NCI-H187 (cell line): ENCODE measurements around the gene SPACA5B.
"Not testable (repeated sequence)": the region's sequence is repeated elsewhere in the genome, so short reads cannot be mapped to it uniquely, and the experiment has no call there.

Experiments used
- DNase-seq, 2 experiments: peaks; one replicate each; lab custom pipeline; 2025; lab: John Stamatoyannopoulos, UW

The SPACA5B gene

DNA sequence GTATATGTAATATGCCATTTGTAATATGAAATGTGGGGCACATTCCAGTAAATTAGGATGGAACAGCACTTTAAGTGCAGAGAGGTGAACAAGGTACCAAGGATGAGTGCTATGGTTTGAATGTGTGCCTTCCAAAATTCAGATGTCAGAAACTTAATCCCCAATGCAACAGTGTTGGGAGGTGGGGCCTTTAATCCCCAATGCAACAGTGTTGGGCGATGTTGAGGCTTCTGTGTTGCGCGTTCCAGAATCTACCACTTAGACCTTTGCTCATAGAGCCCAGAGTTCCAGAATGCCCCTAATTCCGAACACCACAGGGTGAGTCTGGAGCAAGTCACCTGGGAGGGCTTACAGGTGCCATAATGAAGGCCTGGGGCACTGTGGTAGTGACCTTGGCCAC, at the start of gene SPACA5B:
TSS of gene SPACA5B (plus strand) at position 301 of the 400 bp plus-strand sequence. CDS start at position 363, 62 bp downstream.
- DNase-seq, result not testable (repeated sequence)

DNA sequence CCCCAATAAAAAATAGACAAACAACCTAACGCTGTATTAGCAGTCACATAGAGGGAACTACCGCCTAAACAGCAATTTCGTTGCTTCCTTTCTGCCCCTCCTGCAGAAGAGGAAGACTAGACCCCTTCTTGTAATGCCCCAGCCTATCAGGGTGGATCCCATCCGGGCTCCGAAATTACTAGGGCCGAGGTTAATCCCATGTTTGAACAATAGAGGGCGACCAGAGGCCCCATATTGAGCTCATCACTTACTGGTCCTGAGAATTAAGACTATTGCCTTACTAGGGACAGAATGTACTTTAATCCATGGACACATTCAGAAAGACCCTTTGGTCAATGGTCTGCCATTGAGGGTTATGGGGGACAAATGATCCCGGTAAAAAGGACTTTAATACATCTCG, 47.2 kb upstream of the SPACA5B start:
- DNase-seq, result no peak

DNA sequence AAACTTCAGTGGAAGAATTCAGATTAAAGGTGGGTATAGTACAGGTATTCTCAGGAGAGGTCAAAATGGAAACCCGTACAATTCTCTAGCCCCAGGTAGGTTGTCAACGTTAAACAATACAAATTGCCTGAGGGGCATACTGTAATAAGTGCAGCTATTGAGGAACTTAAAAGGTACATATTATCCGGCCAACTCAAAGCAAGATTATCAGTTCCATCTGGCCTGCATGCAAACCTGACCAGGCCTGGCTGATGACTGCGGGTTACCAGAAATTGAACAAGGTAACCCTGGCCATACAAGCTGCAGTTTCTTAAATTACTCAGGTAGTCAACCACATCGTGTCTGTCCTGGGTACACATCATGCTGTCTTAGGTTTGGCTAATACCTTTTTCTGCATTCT, 46.7 kb upstream of the SPACA5B start:
- no peak for DNase-seq

DNA sequence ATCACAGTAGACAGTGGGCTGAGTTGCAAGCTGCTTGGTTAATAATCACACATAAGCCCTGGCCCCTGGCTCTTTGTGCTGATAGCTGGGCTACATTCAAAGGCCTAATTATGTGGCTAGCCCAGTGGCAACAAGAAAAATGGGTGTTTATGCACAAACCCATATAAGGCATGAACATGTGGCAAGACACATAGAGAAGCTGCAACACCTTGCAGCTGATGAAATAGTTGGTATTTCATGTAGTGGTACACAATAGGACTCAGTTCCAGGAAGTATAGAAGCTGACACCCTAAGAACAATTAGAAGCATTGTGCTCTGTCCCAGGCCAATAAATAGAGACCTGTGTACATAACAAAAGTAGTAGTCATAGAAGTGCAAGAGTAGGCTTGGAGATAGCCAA, 44.3 kb upstream of the SPACA5B start:
- DNase-seq, result no peak

DNA sequence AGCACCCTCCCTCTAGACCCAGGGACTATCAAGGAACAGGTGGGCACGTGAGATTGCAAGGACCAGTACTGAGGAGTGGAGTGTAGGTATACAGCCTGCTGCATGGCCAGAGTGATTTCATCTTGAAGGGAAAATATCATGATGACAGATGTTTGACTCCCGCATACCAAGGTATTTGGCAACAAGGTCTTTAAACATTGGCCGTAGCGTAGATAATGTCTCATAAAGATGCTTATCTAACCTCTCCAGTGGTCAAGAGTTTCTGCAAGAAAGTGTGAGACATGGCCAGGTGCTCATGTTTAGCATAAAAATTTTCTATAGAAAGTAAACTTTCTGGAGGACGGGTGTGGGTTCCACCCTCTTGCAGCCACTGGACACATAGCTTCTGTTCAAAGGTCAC, 40.3 kb upstream of the SPACA5B start:
- DNase-seq, result no peak

DNA sequence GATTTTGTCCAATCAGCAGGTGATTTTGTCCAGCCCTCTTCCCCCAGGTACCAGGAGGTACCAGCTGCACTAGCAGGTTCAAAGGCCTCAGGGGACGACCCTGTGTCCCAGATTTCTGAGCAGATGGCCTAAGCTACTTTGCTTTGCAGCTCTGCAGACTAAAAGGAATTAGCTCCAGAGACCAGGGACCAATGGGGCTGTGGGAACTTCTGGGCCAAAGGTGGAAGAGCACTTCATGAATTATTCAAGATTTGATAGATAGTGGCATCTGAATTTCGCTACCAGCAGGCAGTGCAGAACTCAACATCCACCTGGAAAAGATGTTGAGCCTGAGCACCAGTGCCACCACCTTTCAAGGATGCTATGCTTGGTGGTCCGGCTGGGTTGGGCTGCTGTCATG, 37.9 kb upstream of the SPACA5B start:
- not testable (repeated sequence) for DNase-seq

DNA sequence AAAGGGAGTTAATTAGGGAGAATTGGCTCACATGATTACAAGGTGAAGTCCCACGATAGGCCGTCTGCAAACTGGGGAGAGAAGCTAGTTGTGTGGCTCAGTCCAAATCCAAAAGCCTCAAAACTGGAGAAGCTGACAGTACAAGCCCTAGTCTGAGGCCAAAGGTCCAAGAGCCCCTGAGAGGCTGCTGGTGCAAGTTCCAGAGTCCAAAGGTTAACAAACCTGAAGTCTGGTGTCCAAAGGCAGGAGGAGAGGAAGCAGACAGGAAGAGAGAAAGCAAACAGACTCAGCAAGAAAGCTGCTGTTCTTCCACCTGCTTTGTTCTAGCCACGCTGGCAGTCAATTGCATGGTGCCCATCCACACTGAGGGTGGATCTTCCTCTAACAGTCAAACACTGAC, 29.0 kb upstream of the SPACA5B start:
- no peak for DNase-seq

DNA sequence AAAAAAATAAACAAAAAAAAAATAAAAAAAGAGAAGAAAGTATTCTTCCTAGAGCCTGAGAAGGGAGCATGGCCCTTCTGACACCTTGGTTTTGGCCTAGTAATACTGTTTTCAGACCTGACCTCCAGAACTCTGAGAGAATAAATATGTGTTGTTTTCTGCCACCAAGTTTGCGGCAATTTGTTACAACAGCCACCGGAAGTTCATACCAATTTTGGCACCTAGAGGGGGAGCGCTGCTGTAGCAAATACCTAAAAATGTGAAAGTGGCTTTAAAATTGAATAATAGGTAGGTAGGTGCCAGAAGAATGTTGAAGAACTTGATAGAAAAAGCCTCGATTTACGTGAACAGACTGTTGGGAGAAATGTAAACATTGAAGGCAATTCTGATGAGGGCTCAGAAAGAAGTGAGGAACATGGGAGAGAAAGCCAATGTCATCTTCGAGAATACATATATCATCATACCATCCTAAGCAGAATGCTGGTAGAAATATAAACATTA, 27.5 kb upstream of the SPACA5B start:
- no peak for DNase-seq

DNA sequence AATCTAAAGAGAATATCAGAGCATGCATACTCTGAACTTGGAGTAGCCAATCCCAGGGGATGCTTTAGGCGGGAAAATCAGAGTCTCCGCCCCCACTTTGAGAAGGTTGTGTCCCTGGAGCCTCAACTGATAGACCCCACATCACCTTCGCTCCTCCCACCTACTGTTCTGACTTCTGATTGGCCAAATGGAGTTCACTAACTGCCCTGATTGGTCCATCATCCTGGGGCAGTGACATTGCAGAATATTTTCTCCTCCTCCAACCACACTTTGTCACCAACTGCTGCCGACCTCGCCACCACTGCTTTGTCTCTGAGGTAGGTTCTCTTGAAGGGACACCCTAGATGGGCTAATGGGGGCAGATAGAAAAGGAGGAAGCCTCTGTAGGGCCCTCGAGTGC, 22.7 kb upstream of the SPACA5B start:
- no peak for DNase-seq

DNA sequence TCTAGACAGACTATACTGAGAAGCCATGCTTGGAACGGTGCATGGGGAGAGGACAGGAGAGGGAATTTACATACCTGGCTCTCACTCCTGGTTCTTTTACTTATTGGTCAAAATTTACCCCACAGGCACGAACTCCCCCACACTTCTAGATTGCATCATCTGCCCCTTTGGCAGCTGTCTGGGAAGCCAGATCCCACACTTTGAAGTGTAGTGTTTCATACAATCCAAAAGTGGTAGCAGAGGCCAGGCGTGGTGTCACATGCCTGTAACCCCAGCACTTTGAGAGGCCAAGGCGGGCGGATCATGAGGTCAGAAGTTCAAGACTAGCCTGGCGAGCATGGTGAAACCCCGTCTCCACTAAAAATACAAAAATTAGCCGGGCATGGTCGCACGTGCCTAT, 5.1 kb upstream of the SPACA5B start:
- DNase-seq, result not testable (repeated sequence)

DNA sequence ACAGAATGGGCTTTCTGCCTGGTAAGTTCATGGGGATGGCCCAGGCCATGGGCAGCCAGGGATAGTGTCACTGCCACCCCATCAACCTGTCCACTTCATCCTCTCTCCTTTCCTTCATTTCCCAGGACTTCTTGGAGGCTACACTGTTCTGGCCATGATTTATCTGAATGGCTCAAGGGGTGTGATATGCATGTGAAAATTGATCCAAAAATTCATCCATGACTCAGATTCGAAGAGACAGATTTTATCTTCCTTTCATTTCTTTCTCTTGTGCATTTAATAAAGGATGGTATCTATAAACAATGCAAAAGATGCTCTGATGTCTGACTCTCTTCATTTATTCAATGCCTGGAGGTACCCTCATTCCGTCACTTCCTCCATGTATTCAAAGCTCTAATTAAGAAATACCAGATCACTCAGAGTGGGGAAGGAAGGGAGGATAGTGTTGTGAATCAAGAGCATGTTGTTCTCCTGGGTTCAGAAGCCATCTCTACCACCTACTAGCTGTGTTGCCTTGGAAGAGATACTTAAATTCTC, 1.9 kb downstream of the SPACA5B start:
- DNase-seq, result not testable (repeated sequence)

DNA sequence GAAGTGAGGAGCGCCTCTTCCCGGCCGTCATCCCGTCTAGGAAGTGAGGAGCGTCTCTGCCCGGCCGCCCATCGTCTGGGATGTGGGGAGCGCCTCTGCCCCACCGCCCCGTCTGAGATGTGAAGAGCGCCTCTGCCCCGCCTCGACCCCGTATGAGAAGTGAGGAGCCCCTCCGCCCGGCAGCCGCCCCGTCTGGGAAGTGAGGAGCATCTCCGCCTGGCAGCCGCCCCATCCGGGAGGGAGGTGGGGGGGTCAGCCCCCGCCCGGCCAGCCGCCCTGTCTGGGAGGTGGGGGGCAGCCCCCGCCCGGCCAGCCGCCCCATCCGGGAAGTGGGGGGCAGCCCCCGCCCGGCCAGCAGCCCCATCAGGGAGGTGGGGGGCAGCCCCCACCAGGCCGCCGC, 8.7 kb downstream of the SPACA5B start:
- DNase-seq, result not testable (repeated sequence)

DNA sequence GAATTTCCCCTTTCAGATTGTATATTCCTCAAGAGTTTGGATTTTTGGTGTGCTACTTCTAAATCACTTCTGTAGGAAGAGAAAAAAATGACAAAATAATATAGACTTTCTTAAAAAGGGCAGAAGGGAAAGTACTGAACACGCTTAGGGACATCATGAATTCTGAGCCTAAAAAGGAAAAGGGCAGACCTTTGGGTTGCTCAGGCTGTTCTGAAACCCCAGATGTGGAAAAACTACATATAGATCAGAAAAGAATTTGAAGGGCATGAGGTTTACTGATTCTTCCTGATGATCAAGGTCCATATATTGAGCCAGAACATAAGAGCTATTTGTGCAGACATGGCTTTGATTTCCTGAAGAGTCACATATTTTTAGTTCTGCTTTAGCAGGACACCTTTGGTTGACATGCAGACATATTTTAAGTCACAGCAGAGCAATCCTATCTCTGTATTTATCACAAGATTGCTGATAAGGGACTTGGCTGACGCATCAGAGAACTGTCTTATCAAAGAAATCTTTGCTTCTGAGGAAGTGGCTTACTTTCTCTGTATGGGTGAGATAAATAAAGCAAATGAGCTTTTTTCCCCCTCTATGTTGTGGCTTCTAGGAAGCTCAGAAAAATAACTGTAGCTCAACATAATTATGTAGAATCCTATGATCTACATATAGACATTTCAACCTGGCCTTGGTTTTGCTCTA, 11.5 kb downstream of the SPACA5B start:
- DNase-seq, result not testable (repeated sequence)

DNA sequence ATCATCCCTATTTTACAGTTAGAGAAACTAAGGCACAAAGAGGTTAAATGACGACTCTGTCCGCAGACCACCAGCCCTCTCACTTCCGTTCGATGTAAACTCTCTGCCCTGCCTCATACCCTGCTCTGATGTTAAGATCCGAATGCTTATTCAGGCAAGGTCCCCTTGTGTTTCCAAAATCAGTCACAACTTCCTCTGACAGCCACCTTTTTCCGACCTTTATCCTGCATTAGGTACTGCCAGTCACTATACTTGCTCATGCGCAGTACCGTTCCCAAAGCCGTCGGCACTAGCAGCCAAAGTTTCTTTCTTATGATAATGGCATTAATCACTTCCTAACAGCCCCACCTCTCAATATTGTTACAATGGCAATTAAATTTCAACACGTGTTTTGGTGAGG, 12.3 kb downstream of the SPACA5B start:
- not testable (repeated sequence) for DNase-seq

DNA sequence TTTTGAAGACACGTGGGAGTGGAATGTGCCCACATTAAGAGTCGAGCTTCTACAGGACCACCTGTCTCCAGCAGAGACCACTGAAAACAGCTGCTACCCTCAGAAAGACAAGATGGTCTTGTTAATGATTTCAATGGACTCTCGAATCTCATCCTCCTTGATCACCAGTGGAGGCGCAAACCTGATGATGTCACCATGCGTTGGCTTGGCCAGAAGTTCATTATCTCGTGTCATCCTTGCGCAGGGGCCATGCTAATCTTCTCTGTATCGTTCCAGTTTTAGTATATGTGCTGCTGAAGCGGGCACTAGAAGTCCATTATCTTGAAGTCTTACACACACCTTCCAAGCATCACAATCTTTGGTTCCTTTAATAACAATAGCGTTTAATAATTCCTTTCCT, 23.3 kb downstream of the SPACA5B start:
- no peak for DNase-seq

DNA sequence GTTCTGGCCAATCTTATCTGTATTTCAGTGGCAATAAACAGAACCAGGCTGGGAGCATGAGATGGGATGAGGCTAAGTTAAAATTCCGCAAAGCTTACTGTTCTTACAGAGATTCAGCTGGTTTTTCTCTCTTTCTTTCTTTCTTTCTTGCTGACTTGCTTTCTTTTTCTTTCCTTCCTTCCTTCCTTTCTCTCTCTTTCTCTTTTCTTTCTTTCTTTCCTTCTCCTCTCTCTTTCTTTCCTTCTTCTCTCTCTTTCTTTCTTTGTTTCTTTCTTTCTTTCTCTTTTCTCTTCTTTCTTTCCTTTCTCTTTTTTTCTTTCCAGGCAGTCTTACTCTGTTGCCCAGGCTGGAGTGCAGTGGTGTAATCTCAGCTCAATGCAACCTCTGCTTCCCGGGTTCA, 24.4 kb downstream of the SPACA5B start:
- no peak for DNase-seq

DNA sequence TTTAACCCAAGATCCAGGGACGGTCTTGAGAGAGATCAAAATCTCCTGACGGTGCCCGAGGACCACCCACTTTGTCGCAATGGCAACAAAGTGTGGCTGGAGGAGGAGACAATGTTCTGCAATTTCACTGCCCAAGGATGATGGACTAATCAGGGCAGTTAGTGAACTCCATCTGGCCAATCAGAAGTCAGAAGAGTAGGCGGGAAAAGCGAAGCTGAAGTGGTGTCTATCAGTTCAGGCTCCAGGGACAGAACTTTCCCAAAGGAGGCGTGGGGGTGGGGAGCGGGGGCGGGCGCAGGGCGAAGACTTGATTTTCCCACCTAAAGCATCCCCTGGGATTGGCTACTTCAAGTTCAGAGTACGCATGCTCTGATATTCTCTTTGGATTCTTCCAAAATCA, 25.6 kb downstream of the SPACA5B start:
- no peak for DNase-seq

DNA sequence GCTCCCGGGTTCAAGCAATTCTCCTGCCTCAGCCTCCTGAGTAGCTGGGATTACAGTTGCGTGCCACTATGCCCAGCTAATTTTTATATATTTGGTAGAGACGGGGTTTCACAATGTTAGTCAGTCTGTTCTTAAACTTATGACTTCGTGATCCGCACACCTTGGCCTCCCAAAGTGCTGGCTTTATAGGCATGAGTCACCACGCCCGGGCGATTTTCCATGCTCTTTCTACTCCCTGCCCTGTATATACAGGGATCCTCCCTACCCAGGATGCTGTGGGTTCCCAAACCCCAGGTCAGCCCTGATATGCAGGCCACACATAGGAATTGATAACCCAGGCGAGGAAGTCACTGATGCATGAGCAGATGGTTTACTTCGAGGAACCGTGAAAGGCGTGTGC, 34.8 kb downstream of the SPACA5B start:
- DNase-seq, result no peak

DNA sequence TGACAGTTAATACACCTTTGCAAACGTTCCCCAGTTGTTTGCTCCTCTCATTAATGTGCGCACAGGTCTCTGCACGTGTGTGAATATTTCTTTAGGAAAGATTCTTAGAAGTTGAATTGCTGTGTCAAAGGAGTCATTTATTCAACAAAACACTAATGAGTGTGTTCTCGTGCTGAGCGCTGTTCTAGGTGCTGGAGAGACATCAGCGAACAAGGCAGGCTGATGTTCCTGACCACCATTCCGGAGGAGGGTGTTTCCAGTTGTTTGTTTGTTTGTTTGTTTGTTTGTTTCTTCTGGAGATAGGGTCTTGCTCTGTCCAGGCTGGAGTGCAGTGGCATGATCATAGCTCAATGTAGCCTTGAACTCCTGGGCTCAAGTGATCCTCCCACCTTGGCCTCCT, 35.9 kb downstream of the SPACA5B start:
- not testable (repeated sequence) for DNase-seq

DNA sequence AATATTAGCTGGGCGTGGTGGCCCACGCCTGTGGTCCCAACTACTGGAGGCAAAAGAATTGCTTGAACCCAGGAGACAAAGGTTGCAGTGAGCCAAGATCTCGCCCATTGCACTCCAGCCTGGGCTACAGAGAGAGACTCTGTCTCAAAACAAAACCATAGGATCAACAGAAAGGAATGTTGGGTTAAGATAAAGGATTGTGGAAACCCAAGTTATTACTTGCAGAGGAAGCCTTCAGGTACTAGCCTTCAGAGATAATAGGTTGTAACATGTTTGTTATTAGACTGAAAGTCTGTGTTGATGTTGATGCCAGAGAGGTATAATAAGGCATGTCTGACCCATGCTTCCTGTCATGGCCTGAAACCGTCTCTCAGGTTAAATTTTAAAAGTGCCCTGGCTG, 49.3 kb downstream of the SPACA5B start:
- DNase-seq, result no peak

DNA sequence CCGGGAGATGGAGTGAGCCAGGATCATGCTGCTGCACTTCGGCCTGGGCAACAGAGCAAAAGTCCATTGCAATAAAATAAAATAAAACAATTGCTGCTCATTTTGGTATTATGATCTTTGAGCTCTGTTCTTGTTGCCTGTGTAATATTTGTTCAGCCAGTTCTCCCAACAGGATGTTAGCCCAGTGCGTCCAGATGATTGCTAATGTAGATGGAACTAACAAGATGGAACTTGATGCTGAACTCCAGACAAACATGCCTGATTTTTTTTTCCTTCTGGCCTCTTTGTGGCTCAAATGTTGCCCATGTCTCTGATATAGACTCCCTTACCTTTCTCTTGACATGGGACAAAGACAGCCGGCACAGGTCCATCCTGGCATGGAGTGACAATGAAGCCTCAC, 50.4 kb downstream of the SPACA5B start:
- DNase-seq, result no peak

DNA sequence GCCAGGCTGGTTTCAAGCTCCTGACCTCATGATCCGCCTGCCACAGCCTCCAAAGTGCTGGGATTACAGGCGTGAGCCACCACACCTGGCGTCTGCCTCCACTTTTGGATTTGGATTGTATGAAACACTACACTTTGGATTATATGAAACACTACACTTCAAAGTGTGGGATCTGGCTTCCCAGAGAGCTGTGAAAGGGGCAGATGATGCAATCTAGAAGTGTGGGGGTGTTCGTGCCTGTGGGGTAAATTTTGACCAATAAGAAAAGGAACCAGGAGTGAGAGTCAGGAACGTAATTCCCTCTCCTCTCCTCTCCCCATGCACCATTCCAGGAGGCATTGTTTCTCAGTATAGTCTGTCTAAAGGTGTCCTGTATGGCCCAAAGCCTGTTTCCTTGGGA, 51.5 kb downstream of the SPACA5B start:
- DNase-seq, result not testable (repeated sequence)
